H1 (cell line): ENCODE results near the gene GPR35. TPM values are rescaled to one million over a fixed set of nuclear protein-coding genes. Genes with fewer than 3 reads are reported as not detected.
"Not testable (repeated sequence)": the region's sequence is repeated elsewhere in the genome, so short reads cannot be mapped to it uniquely, and the experiment has no call there.

ENCODE experiments used
- CTCF ChIA-PET: fragments of 300-600 bp; sonication (Branson Sonifier 250); formaldehyde crosslinking; loops from one replicate; lab custom pipeline; 2021; ENCODE audit not compliant: partially characterized antibody; lab: Charles Lee
- POLR2A ChIA-PET: fragments of 300-600 bp; sonication (Branson Sonifier 250); formaldehyde crosslinking; loops from one replicate; lab custom pipeline; 2021; ENCODE audit warnings: inconsistent platforms; ENCODE audit not compliant: partially characterized antibody; lab: Charles Lee
- DNase-seq, 2 experiments: peaks; one replicate each; pipeline versions ENCODE4 v3.0.0 to v3.0.0-alpha.2; 2010 to 2022; ENCODE audit warnings: low spot score in 2 of 2, low read depth in 1 of 2, mixed read lengths in 1 of 2
- FAIRE-seq: peaks from 2 replicates; lab custom pipeline; 2011; peaks lifted over from hg19 to GRCh38; lab: Jason Lieb, UNC
- H2AFZ ChIP-seq: 2 replicates; pipeline ENCODE4 v1.8.1; 2012; ENCODE audit warnings: low read length, inconsistent platforms
- H2AK5ac ChIP-seq: 2 replicates; pipeline ENCODE4 v1.6.1; 2013; ENCODE audit warnings: low read depth, low read length
- H2BK120ac ChIP-seq: replicated peaks from 2 replicates; pipeline ENCODE3; 2013; ENCODE audit warnings: low read depth, low read length, inconsistent platforms
- H2BK12ac ChIP-seq: 2 replicates; pipeline ENCODE4 v1.6.1; 2013; ENCODE audit warnings: low read depth, low read length
- H2BK15ac ChIP-seq: 2 replicates; pipeline ENCODE4 v1.6.1; 2013; ENCODE audit warnings: low read length
- H2BK20ac ChIP-seq: 2 replicates; pipeline ENCODE4 v1.6.1; 2013; ENCODE audit warnings: low read length
- H2BK5ac ChIP-seq: 2 replicates; pipeline ENCODE4 v1.6.1; 2013; ENCODE audit warnings: low read depth, low read length
- H3K14ac ChIP-seq: 2 replicates; pipeline ENCODE4 v1.6.1; 2013; ENCODE audit warnings: inconsistent platforms; ENCODE audit not compliant: insufficient read length
- H3K18ac ChIP-seq: 2 replicates; pipeline ENCODE4 v1.6.1; 2013; ENCODE audit warnings: low read length; ENCODE audit errors: extremely low read depth
- H3K23ac ChIP-seq: 2 replicates; pipeline ENCODE4 v1.6.1; 2013; ENCODE audit warnings: inconsistent platforms; ENCODE audit not compliant: insufficient read length
- H3K23me2 ChIP-seq: 2 replicates; pipeline ENCODE4 v1.6.1; 2013; ENCODE audit warnings: low read depth, low read length
- H3K27ac ChIP-seq: 2 replicates; pipeline ENCODE4 v1.6.1; 2011; ENCODE audit warnings: low read depth, low read length, inconsistent platforms
- H3K27me3 ChIP-seq, 4 experiments: replicated peaks in 1 of 4; 1 replicate in 1 of 4; 2 replicates in 3 of 4; pipeline versions ENCODE4 v1.6.1 to v1.8.1; 2011 to 2013; ENCODE audit warnings: low read length in 3 of 4, mild to moderate bottlenecking in 3 of 4, inconsistent platforms in 2 of 4, mixed read lengths in 2 of 4, moderate library complexity in 1 of 4; ENCODE audit not compliant: control insufficient read depth in 3 of 4, insufficient read depth in 3 of 4; ENCODE audit errors: extremely low read depth in 1 of 4
- H3K36me3 ChIP-seq, 4 experiments: 2 replicates each; pipeline versions ENCODE4 v1.6.1 to v1.8.1; 2011 to 2013; ENCODE audit warnings: mild to moderate bottlenecking in 4 of 4, low read length in 3 of 4, moderate library complexity in 2 of 4, control low read depth in 1 of 4, inconsistent platforms in 1 of 4; ENCODE audit not compliant: insufficient read depth in 4 of 4, control insufficient read depth in 2 of 4
- H3K4ac ChIP-seq: replicated peaks from 2 replicates; pipeline ENCODE3; 2013; ENCODE audit warnings: low read length, low read depth, mixed read lengths, inconsistent platforms; ENCODE audit not compliant: insufficient read length
- H3K4me1 ChIP-seq, 4 experiments: replicated peaks in 1 of 4; 1 replicate in 1 of 4; 2 replicates in 3 of 4; pipeline versions ENCODE4 v1.6.1 to v1.8.1; 2011 to 2013; ENCODE audit warnings: low read length in 3 of 4, inconsistent platforms in 2 of 4, mixed read lengths in 1 of 4; ENCODE audit not compliant: insufficient read depth in 4 of 4, control insufficient read depth in 3 of 4
- H3K4me2 ChIP-seq, 2 experiments: 2 replicates each; pipeline versions ENCODE4 v1.6.1 to v1.8.1; 2011 to 2013; ENCODE audit warnings: low read depth in 2 of 2, low read length in 2 of 2, control low read depth in 1 of 2, inconsistent platforms in 1 of 2, mild to moderate bottlenecking in 1 of 2; ENCODE audit not compliant: insufficient read depth in 1 of 2
- H3K4me3 ChIP-seq, 4 experiments: fragments of 200-600, 300-600 bp in 1 of 4; sonication (generic), shearing (Covaris generic), sonication (Bioruptor Twin) in 1 of 4; 2 replicates each; pipeline versions ENCODE4 v1.5.1 to v1.8.1; 2011 to 2016; ENCODE audit warnings: low read length in 4 of 4, low read depth in 3 of 4, control low read depth in 2 of 4, inconsistent platforms in 2 of 4, mild to moderate bottlenecking in 2 of 4, mixed read lengths in 1 of 4, moderate library complexity in 1 of 4; ENCODE audit not compliant: insufficient read depth in 2 of 4; ENCODE audit errors: extremely low read depth in 1 of 4
- H3K56ac ChIP-seq: replicated peaks from 2 replicates; pipeline ENCODE3; 2013; ENCODE audit warnings: low read depth, mild to moderate bottlenecking, mixed read lengths, low read length, inconsistent platforms; ENCODE audit not compliant: insufficient read length
- H3K79me1 ChIP-seq: 2 replicates; pipeline ENCODE4 v1.6.1; 2013; ENCODE audit warnings: low read depth, low read length, control low read depth
- H3K79me2 ChIP-seq, 2 experiments: 2 replicates each; pipeline versions ENCODE4 v1.6.1 to v1.8.1; 2012 to 2013; ENCODE audit warnings: low read length in 2 of 2, mild to moderate bottlenecking in 2 of 2, inconsistent platforms in 1 of 2; ENCODE audit not compliant: insufficient read depth in 2 of 2, control insufficient read depth in 1 of 2
- H3K9ac ChIP-seq, 4 experiments: replicated peaks in 1 of 4; 1 replicate in 1 of 4; 2 replicates in 3 of 4; pipeline versions ENCODE4 v1.6.1 to v1.8.1; 2011 to 2013; ENCODE audit warnings: low read depth in 3 of 4, low read length in 3 of 4, control low read depth in 2 of 4, mild to moderate bottlenecking in 2 of 4, moderate library complexity in 2 of 4, inconsistent platforms in 1 of 4; ENCODE audit errors: extremely low read depth in 1 of 4
- H3K9me3 ChIP-seq, 2 experiments: 2 replicates each; pipeline versions ENCODE4 v1.6.1 to v1.8.1; 2012 to 2013; ENCODE audit warnings: mild to moderate bottlenecking in 2 of 2, moderate library complexity in 2 of 2, control low read depth in 1 of 2, inconsistent platforms in 1 of 2, low read depth in 1 of 2, low read length in 1 of 2, mixed read lengths in 1 of 2; ENCODE audit not compliant: insufficient read depth in 2 of 2
- H4K20me1 ChIP-seq, 2 experiments: replicated peaks in 1 of 2; 2 replicates each; pipeline versions ENCODE3 to v1.8.1; 2011 to 2013; ENCODE audit warnings: inconsistent platforms in 2 of 2, low read length in 2 of 2, mild to moderate bottlenecking in 1 of 2; ENCODE audit not compliant: insufficient read depth in 2 of 2, control insufficient read depth in 1 of 2
- H4K5ac ChIP-seq: 2 replicates; pipeline ENCODE4 v1.6.1; 2013; ENCODE audit warnings: low read length, low read depth, mixed read lengths, inconsistent platforms; ENCODE audit not compliant: insufficient read length
- H4K8ac ChIP-seq: 2 replicates; pipeline ENCODE4 v1.8.0; 2013; ENCODE audit warnings: mild to moderate bottlenecking, moderate library complexity, low read length, inconsistent platforms; ENCODE audit not compliant: insufficient read depth; ENCODE audit errors: extremely low read depth
- H4K91ac ChIP-seq: replicated peaks from 2 replicates; pipeline ENCODE3; 2013; ENCODE audit warnings: low read length, mixed read lengths, inconsistent platforms; ENCODE audit not compliant: insufficient read length
- WGBS, 2 experiments: shearing (Covaris generic) in 1 of 2; methylation state at CpG; one replicate each; pipeline versions ENCODE4 v1.1.6 to v1.1.7; 2013 to 2015; ENCODE audit warnings: low lambda C conversion rate in 2 of 2, mixed read lengths in 2 of 2, inconsistent platforms in 1 of 2, low coverage in 1 of 2, missing lambda C conversion rate in 1 of 2; ENCODE audit not compliant: insufficient replicate concordance in 2 of 2, insufficient coverage in 1 of 2, insufficient read length in 1 of 2; ENCODE audit errors: extremely low coverage in 1 of 2, missing lambda C conversion rate in 1 of 2; 5-methylcytosine and 5-hydroxymethylcytosine counted together
- polyA plus RNA-seq, 7 experiments: library from polyadenylated mRNA; depleted of rRNA in 3 of 7; stranded (reverse) in 5 of 7; unstranded in 2 of 7; fragments of >200 nt in 5 of 7; fragments of 200-250 nt in 2 of 7; gene quantifications; 1 replicate in 5 of 7; 2 replicates in 1 of 7; 4 replicates in 1 of 7; pipeline versions ENCODE4 v1.2.1 to v1.2.3, GENCODE V29; 2011 to 2013; ENCODE audit warnings: missing spikeins in 2 of 7, mixed read lengths in 2 of 7
- total RNA-seq: library from RNA; stranded (reverse); fragmentation: NEBNext Ultra II Directional; extraction: Animal tissue kit (Norgen Biotek cat#: 25700); gene quantifications from 2 replicates; pipeline ENCODE4 v1.2.1, GENCODE V29; 2021

GPR35 gene
- total and polyA plus RNA-seq, 2 of the 8 experiments (the other 6 are each of a cell fraction or from before 2014, with no cell fraction given) = 0.47 TPM; not detected in 1

GRCh38 chr2:240659883-240660282, 34.6 kb downstream of the GPR35 start:
- H4K5ac ChIP-seq, H3K56ac ChIP-seq, H3K4ac ChIP-seq, H3K27me3 ChIP-seq, POLR2A ChIA-PET, H4K8ac ChIP-seq, H3K9ac ChIP-seq, H4K91ac ChIP-seq, H3K79me2 ChIP-seq, H3K18ac ChIP-seq, H4K20me1 ChIP-seq, H3K14ac ChIP-seq, H2AK5ac ChIP-seq, H3K79me1 ChIP-seq, H2BK120ac ChIP-seq, CTCF ChIA-PET, H2AFZ ChIP-seq, H3K23me2 ChIP-seq, H2BK20ac ChIP-seq, H3K27ac ChIP-seq, H3K4me3 ChIP-seq, H3K36me3 ChIP-seq, DNase-seq, H3K4me2 ChIP-seq, H3K23ac ChIP-seq, H2BK15ac ChIP-seq, FAIRE-seq, H2BK5ac ChIP-seq, H3K9me3 ChIP-seq, H2BK12ac ChIP-seq, H3K4me1 ChIP-seq: not testable (repeated sequence)
- 87% methylated on average over 7 of the region's 7 CpGs; no CpG with 5 or more reads in 1 of the 2 experiments for WGBS, 2 experiments
